ENCODE measurements around the gene ANKRD6. TPM values are rescaled to one million over a fixed set of nuclear protein-coding genes. Genes with fewer than 3 reads are reported as not detected.
A peak's percentile ranks its signal among the peaks of the same experiment; 100 is the strongest.

Gene ANKRD6
- total RNA-seq, 4 donors from 2014 or later = 0.57 to 11.6 (median 3.0) TPM

DNA sequence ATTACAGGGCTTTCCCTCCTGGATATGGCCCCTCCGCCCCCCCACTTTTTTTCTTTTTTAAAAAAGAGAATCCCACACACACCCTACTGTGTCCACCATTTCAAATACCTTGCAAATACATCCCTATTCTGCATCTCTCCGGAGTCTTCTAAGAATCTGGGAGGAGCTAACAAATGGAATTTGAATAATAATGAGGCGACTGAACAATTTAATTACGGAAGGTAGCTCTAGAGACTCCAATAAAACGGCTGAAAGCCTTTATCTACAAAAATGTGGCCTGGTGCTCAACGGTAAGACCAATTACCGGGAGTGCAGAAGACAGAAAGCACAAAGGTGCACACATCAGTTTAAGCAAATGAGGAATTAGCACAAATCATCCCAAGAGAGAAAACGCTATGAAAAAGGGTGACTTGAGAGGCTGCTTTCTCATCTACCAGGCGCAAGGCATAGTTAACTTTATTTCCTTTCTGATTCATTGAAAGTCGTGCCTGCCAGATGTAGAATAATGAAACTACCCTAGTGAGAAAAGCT is 22.7 kb upstream of the ANKRD6 start:
- Histone ChIP-seq H3K4me3 (peak overlapping the region in 2 of 4 donors; percentile 61 to 79), H3K27ac (no peak overlapping the region)
- TF ChIP-seq CTCF (IDR thresholded peaks at IDR 0.05) (no peak), POLR2A (IDR thresholded peaks at IDR 0.05) (no peak)

DNA sequence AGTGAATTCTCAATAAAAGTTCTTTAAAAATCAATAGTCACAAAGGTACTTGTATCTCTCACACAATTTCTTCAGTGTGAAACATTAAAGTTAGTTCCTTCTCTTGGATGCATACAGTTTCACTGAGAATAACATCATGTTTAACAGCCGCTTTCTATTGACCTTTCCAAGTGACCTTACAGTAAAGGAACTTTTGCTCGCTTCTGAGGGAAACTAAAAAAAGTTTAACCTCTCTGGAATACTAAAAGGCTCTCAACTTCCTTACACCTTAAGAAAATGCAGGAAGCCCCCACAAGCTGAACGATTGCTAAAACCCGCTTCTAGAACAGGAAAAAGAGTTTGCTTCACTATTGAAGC is 22.2 kb upstream of the ANKRD6 start:
- H3K27ac ChIP-seq = peak overlapping the region in 2 of 4 donors; percentile 37 to 42
- peak overlapping the region; percentile 61 to 79 (median 70) for H3K4me3 ChIP-seq
- H3K4me1 ChIP-seq = peaks cover 0 to 17% (median 2%) of the 10 kb centered on the region in 4 donors
- H3K9me3 ChIP-seq = no peaks in the 10 kb centered on the region
- DNase-seq = no peak
- no peaks in the 10 kb centered on the region for H3K27me3 ChIP-seq
- H3K36me3 ChIP-seq = no peaks in the 10 kb centered on the region
- TF ChIP-seq CTCF (IDR thresholded peaks at IDR 0.05) (no peak), POLR2A (IDR thresholded peaks at IDR 0.05) (no peak)

More for the DNA sequence above, 22.7 kb upstream of the ANKRD6 start:
- H3K27me3 ChIP-seq = no peaks in the 10 kb centered on the region
- H3K4me1 ChIP-seq = peaks cover 0 to 17% (median 2%) of the 10 kb centered on the region in 4 donors
- no peak for DNase-seq
- no peaks in the 10 kb centered on the region for H3K36me3 ChIP-seq
- no peaks in the 10 kb centered on the region for H3K9me3 ChIP-seq

- no peaks in the 10 kb centered on the region for H3K27me3 ChIP-seq
- no peaks in the 10 kb centered on the region for H3K36me3 ChIP-seq
- no peaks in the 10 kb centered on the region for H3K9me3 ChIP-seq
- DNase-seq = peak in 2 of 3 donors; percentile 51 to 59
- peak overlapping the region; percentile 61 to 79 (median 70) for H3K4me3 ChIP-seq
- peak overlapping the region in 3 of 4 donors; percentile 37 to 59 (median 42) for H3K27ac ChIP-seq
- TF ChIP-seq POLR2A (IDR thresholded peaks at IDR 0.05) = no peak
- peaks cover 0 to 17% (median 2%) of the 10 kb centered on the region in 4 donors for H3K4me1 ChIP-seq
Observed at GRCh38 chr6:89411145-89412070, 21.5 kb upstream of the ANKRD6 start.

- H3K36me3 ChIP-seq = no peaks in the 10 kb centered on the region
- peak; percentile 63 to 83 (median 64) for DNase-seq
- peak within 1 kb of the TSS; percentile 61 to 79 (median 70) for H3K4me3 ChIP-seq
- H3K27ac ChIP-seq = peak within 1 kb of the TSS in 3 of 4 donors; percentile 37 to 59 (median 42)
- peaks cover 0 to 17% (median 2%) of the 10 kb centered on the region in 4 donors for H3K4me1 ChIP-seq
- TF ChIP-seq CTCF (IDR thresholded peaks at IDR 0.05) = no peak
- TF ChIP-seq POLR2A (IDR thresholded peaks at IDR 0.05) = no peak
- H3K27me3 ChIP-seq = no peaks in the 10 kb centered on the region
- H3K9me3 ChIP-seq = no peaks in the 10 kb centered on the region
Observed at GRCh38 chr6:89412071-89413005, 20.6 kb upstream of the ANKRD6 start, which contains the start of gene RRAGD. RRAGD (minus strand) TSS chr6:89412273; CDS start chr6:89411993, 280 bp downstream.

DNA sequence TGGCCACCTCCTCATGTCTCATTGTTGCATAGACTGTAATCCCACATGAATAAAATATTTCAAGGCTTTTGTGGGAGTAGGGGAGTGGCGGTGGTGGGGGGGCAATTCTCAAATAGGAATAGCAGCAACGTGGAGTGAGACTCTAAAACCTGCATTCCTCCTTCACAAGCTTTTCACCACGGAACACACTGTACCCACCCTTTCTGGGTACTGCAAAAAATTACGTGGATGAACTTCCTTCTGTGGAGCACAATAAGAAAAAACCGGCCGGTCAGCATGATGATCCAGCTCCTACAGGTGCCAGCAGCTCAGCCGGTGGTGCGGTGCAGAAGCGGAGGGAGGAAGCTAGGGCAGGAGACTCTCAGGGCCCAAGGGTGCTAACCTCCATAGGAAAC is 19.9 kb upstream of the ANKRD6 start:
- H3K4me3 ChIP-seq = peak overlapping the region in 3 of 4 donors; percentile 61 to 79 (median 71)
- H3K27me3 ChIP-seq = no peaks in the 10 kb centered on the region
- H3K27ac ChIP-seq = peak overlapping the region in 1 of 4 donors; percentile 59
- peaks cover 0 to 17% (median 2%) of the 10 kb centered on the region in 4 donors for H3K4me1 ChIP-seq
- TF ChIP-seq POLR2A (IDR thresholded peaks at IDR 0.05) (no peak), CTCF (IDR thresholded peaks at IDR 0.05) (no peak)
- DNase-seq = no peak
- no peaks in the 10 kb centered on the region for H3K9me3 ChIP-seq
- no peaks in the 10 kb centered on the region for H3K36me3 ChIP-seq
